GM12864 (cell line): Measurements from ENCODE around the gene VEGFD.

Experiments used
- DNase-seq: peaks from one replicate; pipeline ENCODE4 v3.0.0-alpha.2; 2011; ENCODE audit warnings: low read depth
- H3K4me3 ChIP-seq: 2 replicates; pipeline ENCODE4 v1.5.1; 2011; ENCODE audit warnings: mild to moderate bottlenecking, low read depth, low read length, control low read depth
- TF ChIP-seq, protein P1 (sequence below): IDR thresholded peaks from 2 replicates; pipeline ENCODE4 v1.5.1; 2011; ENCODE audit warnings: low read depth, mild to moderate bottlenecking, moderate library complexity, low read length, control low read depth, inconsistent platforms; ENCODE audit errors: missing control alignments

Gene VEGFD

DNA sequence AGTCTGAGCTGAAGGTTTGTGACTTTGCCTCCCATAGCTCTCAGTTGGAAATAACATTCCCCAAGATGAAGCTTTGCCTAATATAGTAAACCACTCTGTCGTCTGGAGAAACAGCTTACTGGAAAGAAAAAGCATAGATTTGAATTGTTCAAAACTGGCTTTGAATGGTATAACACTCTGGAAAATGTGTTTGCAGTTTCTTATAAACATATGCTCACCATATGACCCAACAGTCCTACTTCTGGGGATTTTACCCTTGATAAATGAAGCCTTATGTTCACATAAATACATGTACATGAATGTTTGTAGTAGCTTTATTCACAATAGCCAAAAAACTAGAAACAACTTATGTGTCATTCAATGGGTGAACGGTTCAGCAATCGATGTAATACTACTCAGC lies 10.2 kb downstream of the VEGFD start:
- DNase-seq = no peak
- TF ChIP-seq, protein P1, sequence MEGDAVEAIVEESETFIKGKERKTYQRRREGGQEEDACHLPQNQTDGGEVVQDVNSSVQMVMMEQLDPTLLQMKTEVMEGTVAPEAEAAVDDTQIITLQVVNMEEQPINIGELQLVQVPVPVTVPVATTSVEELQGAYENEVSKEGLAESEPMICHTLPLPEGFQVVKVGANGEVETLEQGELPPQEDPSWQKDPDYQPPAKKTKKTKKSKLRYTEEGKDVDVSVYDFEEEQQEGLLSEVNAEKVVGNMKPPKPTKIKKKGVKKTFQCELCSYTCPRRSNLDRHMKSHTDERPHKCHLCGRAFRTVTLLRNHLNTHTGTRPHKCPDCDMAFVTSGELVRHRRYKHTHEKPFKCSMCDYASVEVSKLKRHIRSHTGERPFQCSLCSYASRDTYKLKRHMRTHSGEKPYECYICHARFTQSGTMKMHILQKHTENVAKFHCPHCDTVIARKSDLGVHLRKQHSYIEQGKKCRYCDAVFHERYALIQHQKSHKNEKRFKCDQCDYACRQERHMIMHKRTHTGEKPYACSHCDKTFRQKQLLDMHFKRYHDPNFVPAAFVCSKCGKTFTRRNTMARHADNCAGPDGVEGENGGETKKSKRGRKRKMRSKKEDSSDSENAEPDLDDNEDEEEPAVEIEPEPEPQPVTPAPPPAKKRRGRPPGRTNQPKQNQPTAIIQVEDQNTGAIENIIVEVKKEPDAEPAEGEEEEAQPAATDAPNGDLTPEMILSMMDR = no peak
- no peak overlapping the region for H3K4me3 ChIP-seq

DNA sequence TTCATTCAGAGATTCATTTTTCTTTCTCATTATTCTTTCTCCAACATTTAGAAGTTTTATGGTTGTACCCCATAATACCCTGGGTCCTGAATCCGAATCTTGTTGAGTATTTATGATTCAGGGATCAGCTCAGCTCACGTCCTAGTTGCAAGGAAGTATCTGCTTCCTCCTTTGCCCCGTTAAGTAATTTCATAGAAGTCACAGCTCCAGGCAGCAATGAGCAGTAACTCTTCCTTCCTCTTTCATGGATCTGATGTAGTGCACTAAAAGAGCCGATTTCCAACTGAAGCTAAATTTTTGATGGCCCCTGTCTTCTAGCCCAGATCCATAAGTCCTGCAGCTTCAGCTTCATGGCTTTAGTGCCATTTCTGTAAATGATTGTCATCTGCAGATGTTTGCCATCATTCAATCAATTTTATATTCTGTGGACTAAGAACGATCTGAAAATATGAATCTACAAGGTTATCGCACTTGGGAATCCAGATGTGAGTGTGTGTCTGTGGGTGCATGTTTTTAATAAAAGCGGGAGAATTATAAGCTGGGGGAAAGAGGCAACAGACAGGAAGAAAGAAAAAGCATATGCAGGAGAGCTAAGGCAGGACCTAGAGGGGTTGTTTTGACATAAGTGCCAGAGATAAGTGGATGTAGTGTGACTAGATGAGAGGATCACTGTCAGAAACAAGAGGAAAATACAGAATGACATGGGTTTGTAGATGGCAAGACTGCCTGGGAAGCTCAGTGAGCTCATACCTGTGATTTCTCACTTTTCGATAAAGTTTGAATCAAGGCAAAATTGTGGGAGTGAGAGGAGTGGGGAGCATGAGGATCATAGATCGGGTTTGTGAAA lies 17.5 kb downstream of the VEGFD start:
- no peak for DNase-seq
- H3K4me3 ChIP-seq = no peak overlapping the region

DNA sequence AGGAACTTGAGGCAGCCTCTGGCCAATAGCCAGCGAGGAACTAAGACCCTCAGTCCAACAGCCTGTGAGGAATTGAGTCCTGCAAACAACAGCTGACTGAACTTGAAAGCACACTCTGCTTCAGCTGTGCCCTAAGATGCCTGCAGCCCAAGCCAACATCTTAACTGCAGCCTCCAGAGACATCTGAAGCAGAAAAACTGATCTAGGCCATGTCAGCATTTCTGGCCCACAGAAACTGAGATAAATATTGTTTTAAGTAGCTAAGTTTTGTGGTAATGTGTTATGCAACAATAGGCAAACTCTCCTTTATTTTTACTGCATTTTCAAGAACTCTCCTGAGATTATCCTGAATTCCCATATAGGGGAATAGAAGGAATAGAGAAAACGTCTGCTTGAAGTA lies 24.5 kb downstream of the VEGFD start:
- H3K4me3 ChIP-seq = no peak overlapping the region
- TF ChIP-seq, protein P1 = no peak
- DNase-seq = no peak

More for the DNA sequence above, 17.5 kb downstream of the VEGFD start:
- TF ChIP-seq, protein P1 = no peak

DNA sequence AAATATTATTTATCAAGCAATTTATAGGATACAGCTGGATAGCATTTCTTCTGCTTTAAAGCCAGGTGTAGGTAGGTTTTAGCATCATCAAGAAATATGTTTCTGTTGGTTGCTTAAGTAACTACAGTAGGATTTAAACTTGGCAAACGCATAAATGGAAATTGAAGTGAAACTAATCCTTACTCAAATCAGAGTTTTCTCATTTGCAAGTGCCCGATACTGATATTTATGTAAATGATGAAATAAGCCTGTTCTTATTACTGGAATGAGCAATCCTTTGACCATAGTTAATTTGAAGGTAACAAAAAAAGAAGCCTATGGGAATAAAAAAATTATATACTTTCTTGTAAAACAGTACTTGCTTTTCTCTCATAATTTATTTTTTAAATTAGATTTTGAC lies 25.7 kb downstream of the VEGFD start:
- no peak for DNase-seq
- no peak overlapping the region for H3K4me3 ChIP-seq

DNA sequence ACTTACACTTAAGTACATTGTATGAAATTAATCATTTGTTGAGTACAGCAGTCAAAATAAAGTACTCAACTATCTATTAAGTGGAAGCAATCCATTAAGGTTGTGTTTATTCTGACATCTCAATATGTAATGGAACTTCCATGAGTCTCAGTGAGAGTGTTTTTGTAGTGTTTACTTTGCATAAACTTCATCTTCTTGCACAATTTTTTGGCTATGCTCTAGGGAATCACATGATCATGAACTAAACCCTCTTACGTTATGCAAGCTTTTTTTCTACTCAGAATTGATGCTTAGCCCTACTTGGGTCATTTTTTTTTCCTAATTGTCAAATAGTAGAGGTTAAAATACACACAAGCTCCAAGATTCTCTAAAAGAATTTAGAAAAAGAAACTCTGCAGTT lies 27.8 kb downstream of the VEGFD start:
- H3K4me3 ChIP-seq = no peak overlapping the region
- TF ChIP-seq, protein P1 = no peak
- DNase-seq = no peak

More for the DNA sequence above, 25.7 kb downstream of the VEGFD start:
- TF ChIP-seq, protein P1 = no peak

DNA sequence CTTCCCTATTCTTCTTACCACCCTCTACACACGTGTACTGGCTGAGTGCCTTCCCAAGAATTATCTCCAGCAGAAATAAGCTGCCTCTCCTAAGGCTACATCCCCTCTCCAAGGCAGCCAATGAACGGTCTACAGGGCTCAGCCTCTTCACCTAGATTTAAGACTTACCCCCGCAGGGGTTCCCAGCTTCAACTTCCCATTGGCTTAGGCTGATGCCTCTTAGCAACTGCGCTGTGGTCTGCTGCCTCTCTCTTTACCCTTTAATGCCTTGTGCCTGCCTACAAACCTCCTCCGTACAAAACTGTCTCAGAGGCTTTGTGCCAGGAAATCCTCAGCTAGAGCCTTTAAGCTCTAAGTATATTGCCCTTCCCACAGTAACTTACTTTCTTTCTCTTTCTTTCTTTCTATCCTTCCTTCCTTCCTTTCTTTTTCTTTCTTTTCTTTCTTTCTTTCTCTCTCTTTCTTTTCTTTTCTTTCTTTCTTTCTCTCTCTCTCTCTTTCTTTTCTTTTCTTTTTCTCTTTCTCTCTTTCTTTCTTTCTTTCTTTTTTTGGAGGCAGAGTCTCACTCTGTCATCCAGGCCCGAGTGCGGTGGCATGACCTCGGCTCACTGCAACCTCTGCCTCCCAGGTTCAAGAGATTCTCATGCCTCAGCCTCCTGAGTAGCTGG lies 33.8 kb downstream of the VEGFD start:
- no peak for DNase-seq
- no peak overlapping the region for H3K4me3 ChIP-seq
- TF ChIP-seq, protein P1 = no peak

DNA sequence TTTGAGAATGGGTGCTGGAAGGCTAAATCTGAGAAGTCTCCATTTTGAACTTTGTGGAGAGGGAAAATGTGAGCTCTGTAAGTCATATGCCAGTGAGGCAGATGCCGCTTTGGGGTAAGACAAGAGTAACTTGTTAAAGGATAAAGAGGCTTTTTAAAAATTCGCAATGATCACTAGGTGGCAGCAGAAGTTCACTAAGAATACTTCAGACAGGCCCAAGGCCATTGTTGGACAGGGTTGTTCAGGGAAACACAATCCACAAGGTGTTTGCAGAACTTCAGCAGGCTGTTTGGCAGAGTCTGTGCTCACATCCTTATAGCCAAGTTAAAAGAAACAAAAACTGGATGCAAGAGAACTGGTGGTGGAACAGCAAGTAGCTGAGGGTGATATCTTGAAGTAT lies 35.2 kb downstream of the VEGFD start:
- no peak for DNase-seq
- H3K4me3 ChIP-seq = no peak overlapping the region

More for the DNA sequence above, 35.2 kb downstream of the VEGFD start:
- TF ChIP-seq, protein P1 = peak; percentile 41
